Brain microvascular endothelial cell (primary cell): ENCODE results near the gene RRP1.

ENCODE experiments used
- DNase-seq: peaks from one replicate; pipeline ENCODE4 v3.0.0-alpha.2; 2020
- H3K27ac ChIP-seq: fragments of 250-450 bp; sonication (Bioruptor Pico); 2 replicates; pipeline ENCODE4 v1.5.1; 2020; ENCODE audit warnings: mild to moderate bottlenecking, moderate library complexity
- H3K27me3 ChIP-seq: fragments of 250-450 bp; sonication (Bioruptor Pico); replicated peaks from 2 replicates; pipeline ENCODE4 v1.5.1; 2020; ENCODE audit warnings: mild to moderate bottlenecking
- H3K36me3 ChIP-seq: fragments of 250-450 bp; sonication (Bioruptor Pico); replicated peaks from 2 replicates; pipeline ENCODE4 v1.5.1; 2020; ENCODE audit warnings: mild to moderate bottlenecking
- H3K4me3 ChIP-seq: 2 replicates; pipeline ENCODE4 v1.5.1; 2011; ENCODE audit warnings: low read depth, mild to moderate bottlenecking, control low read depth, low read length, moderate library complexity
- in situ Hi-C: cut with HindIII; loops from 2 replicates; pipeline ENCODE4 v1.10.0; 2017; ENCODE audit warnings: low sequenced_read_pairs, low pct_ligation_motif_present
- TF ChIP-seq, protein P1 (sequence below): IDR thresholded peaks from 2 replicates; pipeline ENCODE4 v1.5.1; 2011; ENCODE audit warnings: low read depth, mild to moderate bottlenecking, moderate library complexity, low read length, control low read depth, inconsistent platforms; ENCODE audit errors: missing control alignments

RRP1 gene

DNA sequence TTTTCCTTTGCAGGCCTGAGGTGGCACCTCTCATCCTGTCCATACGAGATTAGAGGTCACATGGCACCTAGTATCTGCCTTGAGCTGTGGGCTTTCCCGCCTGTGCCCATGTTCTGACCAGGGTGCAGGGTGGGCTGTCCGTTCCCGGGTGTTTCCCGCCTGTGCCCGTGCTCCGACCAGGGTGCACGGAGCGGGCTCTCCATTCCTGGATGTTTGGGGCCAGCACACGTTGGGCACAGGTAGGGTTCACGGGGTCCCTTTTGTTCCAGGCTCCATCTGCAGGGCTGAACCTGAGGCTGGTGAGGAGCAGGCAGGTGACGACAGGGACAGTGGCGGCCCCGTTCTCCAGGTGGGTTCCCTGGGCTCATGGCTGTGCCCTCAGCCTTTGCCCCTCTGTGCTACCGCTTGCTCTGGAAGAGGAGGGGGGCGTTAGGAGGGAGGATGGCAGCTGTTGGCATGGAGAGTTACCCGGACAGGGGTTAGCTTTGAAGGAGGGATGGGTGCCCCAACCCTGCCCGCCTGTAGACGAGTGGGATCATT, 10.0 kb downstream of the RRP1 start:
- Histone ChIP-seq H3K36me3 (peaks cover 93% of the 10 kb centered on the region), H3K4me3 (no peak overlapping the region), H3K27ac (no peak overlapping the region), H3K27me3 (no peaks in the 10 kb centered on the region)
- in situ Hi-C loops: no loop called here
- TF ChIP-seq, protein P1, sequence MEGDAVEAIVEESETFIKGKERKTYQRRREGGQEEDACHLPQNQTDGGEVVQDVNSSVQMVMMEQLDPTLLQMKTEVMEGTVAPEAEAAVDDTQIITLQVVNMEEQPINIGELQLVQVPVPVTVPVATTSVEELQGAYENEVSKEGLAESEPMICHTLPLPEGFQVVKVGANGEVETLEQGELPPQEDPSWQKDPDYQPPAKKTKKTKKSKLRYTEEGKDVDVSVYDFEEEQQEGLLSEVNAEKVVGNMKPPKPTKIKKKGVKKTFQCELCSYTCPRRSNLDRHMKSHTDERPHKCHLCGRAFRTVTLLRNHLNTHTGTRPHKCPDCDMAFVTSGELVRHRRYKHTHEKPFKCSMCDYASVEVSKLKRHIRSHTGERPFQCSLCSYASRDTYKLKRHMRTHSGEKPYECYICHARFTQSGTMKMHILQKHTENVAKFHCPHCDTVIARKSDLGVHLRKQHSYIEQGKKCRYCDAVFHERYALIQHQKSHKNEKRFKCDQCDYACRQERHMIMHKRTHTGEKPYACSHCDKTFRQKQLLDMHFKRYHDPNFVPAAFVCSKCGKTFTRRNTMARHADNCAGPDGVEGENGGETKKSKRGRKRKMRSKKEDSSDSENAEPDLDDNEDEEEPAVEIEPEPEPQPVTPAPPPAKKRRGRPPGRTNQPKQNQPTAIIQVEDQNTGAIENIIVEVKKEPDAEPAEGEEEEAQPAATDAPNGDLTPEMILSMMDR: no peak
- DNase-seq: no peak

DNA sequence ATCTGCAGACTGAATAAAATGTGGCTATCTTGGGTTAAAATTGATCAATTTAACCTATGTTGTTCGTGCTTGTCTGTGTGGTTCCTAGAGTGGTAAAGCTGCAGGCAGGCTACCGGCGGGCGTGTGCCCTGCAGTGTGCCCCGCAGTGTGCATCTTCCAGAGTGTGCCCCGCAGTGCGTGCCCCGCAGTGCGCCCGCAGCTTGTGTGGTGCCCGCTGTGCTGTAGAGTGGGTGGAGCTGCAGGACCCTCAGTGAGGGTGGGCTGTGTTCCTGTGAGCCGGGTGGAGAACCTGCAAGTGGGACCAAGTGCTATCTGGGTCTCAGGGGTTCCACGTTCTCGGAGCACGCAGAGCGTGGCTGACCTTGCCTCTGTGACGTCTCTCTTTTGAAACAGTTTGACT, 10.7 kb downstream of the RRP1 start:
- TF ChIP-seq, protein P1: no peak
- Histone ChIP-seq H3K27me3 (no peaks in the 10 kb centered on the region), H3K4me3 (no peak overlapping the region), H3K36me3 (peaks cover 90% of the 10 kb centered on the region), H3K27ac (no peak overlapping the region)
- DNase-seq: no peak
- in situ Hi-C loops: no loop called here

DNA sequence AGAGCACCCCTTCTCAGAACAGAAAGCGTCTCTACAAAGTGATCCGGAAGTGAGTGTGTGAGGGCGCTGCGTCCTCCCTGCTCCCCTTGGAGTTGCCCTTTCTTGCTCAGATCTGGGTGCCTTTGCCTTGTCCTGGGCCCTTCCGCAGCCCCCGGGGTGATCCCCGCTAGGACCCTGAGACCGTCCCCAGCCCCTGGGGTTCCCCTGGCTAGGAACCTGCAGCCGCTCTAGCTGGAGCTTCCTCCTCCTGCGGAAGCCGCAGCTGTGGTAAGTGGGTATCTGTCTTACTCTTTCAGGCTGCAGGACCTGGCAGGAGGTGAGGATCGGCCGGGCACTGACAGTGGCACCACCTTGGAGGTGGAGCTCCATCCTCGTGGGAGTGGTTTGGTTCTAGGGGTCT, 11.2 kb downstream of the RRP1 start:
- no peak overlapping the region for H3K4me3 ChIP-seq
- no peak overlapping the region for H3K27ac ChIP-seq
- no peaks in the 10 kb centered on the region for H3K27me3 ChIP-seq
- TF ChIP-seq, protein P1: no peak
- in situ Hi-C loops: no loop called here
- peaks cover 87% of the 10 kb centered on the region for H3K36me3 ChIP-seq
- no peak for DNase-seq

DNA sequence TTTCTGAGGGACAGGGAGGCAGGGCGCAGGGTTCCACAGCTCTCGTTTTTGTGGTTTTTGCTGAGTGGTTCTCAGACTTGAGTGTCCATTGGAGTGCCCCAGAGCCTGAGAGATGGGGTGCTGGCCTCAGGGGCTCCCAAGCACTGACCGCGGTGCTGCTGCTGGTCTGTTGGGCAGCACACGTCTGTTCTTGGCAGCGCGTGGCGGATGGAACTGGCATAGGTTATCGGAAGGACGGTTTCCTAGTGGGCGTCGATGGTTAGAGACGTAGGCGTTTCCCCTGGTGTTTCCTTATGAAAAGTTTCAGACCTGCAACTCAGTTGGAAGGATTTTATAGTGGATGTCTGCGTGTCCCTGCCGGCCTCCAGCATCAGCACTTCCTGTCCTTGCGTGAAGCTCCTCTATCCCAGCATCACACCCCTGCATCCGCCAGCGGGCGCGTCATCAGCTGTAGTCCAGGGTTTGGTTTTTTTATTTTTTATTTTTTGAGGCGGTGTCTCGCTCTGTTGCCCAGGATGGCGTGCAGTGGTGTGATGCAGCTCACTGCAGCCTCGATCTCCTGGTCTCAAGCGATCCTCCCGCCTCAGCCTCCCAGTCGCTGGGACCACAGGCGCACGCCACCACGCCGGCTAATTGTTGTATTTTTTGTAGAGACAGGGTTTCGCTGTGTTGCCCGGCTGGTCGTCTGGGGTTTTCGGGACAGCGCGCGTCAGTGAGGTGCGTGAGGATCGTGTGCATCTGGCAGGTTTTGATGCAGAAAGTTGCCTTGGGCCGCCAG, 11.8 kb downstream of the RRP1 start:
- Histone ChIP-seq H3K27me3 (no peaks in the 10 kb centered on the region), H3K4me3 (no peak overlapping the region), H3K36me3 (peaks cover 82% of the 10 kb centered on the region), H3K27ac (no peak overlapping the region)
- TF ChIP-seq, protein P1: no peak
- DNase-seq: no peak
- in situ Hi-C loops: no loop called here

DNA sequence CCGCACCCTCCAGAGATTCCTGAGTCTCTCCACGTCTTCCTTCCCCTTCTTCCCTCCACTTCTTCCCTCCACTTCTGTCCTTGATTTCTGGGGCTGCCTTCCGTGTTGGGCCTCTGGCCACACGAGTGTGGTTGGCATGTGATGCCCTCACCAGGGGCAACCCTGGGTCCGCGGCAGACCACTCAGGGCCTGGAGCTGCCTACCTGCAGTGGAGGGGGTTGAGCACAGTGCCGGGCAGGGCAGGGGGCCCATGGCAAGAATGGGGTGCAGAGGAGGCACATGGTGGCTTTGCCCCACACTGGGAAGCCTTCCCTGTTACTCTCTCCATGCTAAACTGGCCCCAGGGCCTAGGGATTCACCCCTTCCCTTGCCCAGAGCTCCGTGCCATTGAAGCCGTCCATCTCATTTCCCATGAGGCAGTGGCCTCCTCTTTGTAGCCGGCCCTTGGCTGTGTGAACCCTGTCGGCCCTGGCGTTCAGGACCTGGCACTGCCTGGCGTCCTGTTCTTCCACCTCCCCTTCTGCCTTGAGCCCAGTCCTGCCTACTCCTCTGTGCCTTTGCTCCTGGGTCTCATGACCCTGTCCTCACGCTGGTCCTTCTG, 13.4 kb downstream of the RRP1 start:
- TF ChIP-seq, protein P1: no peak
- DNase-seq: no peak

More for the DNA sequence above, 13.4 kb downstream of the RRP1 start:
- H3K4me3 ChIP-seq: no peak overlapping the region
- no peaks in the 10 kb centered on the region for H3K27me3 ChIP-seq
- H3K27ac ChIP-seq: no peak overlapping the region
- H3K36me3 ChIP-seq: peaks cover 66% of the 10 kb centered on the region
- in situ Hi-C loops: no loop called here
